Breast epithelium (tissue), 4 donors: ENCODE data around the gene WDR90. TPM values are rescaled to one million over a fixed set of nuclear protein-coding genes. Genes with fewer than 3 reads are reported as not detected.

Experiments
- DNase-seq, 2 donors: peaks; one replicate each; pipeline ENCODE4 v3.0.0-alpha.2; 2019; ENCODE audit warnings: low spot score in 2 of 2
- H3K27ac ChIP-seq, 2 donors: fragments of 200-600 bp; sonication (generic) in 1 of 2; one replicate each; pipeline ENCODE4 v1.5.1; 2016 to 2019; ENCODE audit warnings: mild to moderate bottlenecking in 1 of 2
- H3K27me3 ChIP-seq, 2 donors: fragments of 200-600 bp; sonication (generic) in 1 of 2; one replicate each; pipeline versions ENCODE4 v1.5.1 to v1.6.0; 2017 to 2019; ENCODE audit warnings: control low read depth in 1 of 2, mild to moderate bottlenecking in 1 of 2
- H3K36me3 ChIP-seq: fragments of 200-600 bp; one replicate; pipeline ENCODE4 v1.5.1; 2019
- H3K4me1 ChIP-seq, 2 donors: fragments of 200-600 bp; sonication (generic); one replicate each; pipeline ENCODE4 v1.5.1; 2016 to 2019; ENCODE audit warnings: control low read depth in 1 of 2
- H3K4me3 ChIP-seq, 3 donors: fragments of 200-600 bp; sonication (generic); 1 replicate in 2 of 3; 2 replicates in 1 of 3; pipeline ENCODE4 v1.5.1; 2016 to 2019; ENCODE audit warnings: mild to moderate bottlenecking in 3 of 3, moderate library complexity in 2 of 3
- H3K9me3 ChIP-seq, 2 donors: fragments of 200-600 bp; sonication (generic) in 1 of 2; one replicate each; pipeline ENCODE4 v1.5.1; 2016 to 2019; ENCODE audit warnings: control low read depth in 1 of 2
- POLR2A ChIP-seq: fragments of 450-650 bp; IDR thresholded peaks from one replicate; pipeline ENCODE4 v1.6.1; 2016; ENCODE audit warnings: antibody characterized with exemption, mild to moderate bottlenecking, moderate library complexity
- POLR2AphosphoS5 ChIP-seq, 3 donors: sonication (generic); formaldehyde crosslinking; IDR thresholded peaks; one replicate each; pipeline ENCODE4 v1.6.1; 2017; ENCODE audit warnings: antibody characterized with exemption in 3 of 3
- intact Hi-C: fragments of 100-400 bp; cut with DNase I; formaldehyde crosslinking; loops from one replicate; pipeline ENCODE4 v1.15.1; 2023; ENCODE audit warnings: low total_unique reads
- total RNA-seq, 3 donors: library from RNA; depleted of rRNA; stranded (reverse); fragments of >200 nt; gene quantifications; one replicate each; pipeline ENCODE4 v1.1.0, GENCODE V29; 2016
- TF ChIP-seq, protein P1 (sequence below), 3 donors: fragments of 450-650 bp; IDR thresholded peaks; one replicate each; pipeline ENCODE4 v1.5.1; 2016 to 2017; ENCODE audit warnings: antibody characterized with exemption in 3 of 3, mild to moderate bottlenecking in 3 of 3, moderate library complexity in 3 of 3

Gene WDR90
- total RNA-seq, 3 donors from 2014 or later = 9.6 to 26.9 (median 22.7) TPM

GRCh38 chr16:684071-684794 is 35.1 kb downstream of the WDR90 start, which contains the start of gene JMJD8:
Gene JMJD8, minus strand, starts transcription at chr16:684334. Its CDS starts 15 bp downstream, at chr16:684319.
- Histone ChIP-seq H3K27ac (peak within 1 kb of the TSS; percentile 79 to 93), H3K4me1 (peaks cover 21 to 37% of the 10 kb centered on the region in 2 donors)
- intact Hi-C loops = no loop called here

GRCh38 chr16:684961-685696 is 36.0 kb downstream of the WDR90 start:
- DNase-seq = no peak
- Histone ChIP-seq H3K9me3 (no peaks in the 10 kb centered on the region), H3K36me3 (no peaks in the 10 kb centered on the region), H3K27me3 (no peaks in the 10 kb centered on the region), H3K27ac (peak overlapping the region; percentile 79 to 93), H3K4me1 (peaks cover 27 to 43% of the 10 kb centered on the region in 2 donors), H3K4me3 (peak overlapping the region; percentile 62 to 90 (median 76))
- intact Hi-C loops = no loop called here
- TF ChIP-seq, protein P1, sequence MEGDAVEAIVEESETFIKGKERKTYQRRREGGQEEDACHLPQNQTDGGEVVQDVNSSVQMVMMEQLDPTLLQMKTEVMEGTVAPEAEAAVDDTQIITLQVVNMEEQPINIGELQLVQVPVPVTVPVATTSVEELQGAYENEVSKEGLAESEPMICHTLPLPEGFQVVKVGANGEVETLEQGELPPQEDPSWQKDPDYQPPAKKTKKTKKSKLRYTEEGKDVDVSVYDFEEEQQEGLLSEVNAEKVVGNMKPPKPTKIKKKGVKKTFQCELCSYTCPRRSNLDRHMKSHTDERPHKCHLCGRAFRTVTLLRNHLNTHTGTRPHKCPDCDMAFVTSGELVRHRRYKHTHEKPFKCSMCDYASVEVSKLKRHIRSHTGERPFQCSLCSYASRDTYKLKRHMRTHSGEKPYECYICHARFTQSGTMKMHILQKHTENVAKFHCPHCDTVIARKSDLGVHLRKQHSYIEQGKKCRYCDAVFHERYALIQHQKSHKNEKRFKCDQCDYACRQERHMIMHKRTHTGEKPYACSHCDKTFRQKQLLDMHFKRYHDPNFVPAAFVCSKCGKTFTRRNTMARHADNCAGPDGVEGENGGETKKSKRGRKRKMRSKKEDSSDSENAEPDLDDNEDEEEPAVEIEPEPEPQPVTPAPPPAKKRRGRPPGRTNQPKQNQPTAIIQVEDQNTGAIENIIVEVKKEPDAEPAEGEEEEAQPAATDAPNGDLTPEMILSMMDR (IDR thresholded peaks at IDR 0.05) = no peak
- TF ChIP-seq POLR2AphosphoS5 (IDR thresholded peaks at IDR 0.05) (no peak), POLR2A (no peak)

More at GRCh38 chr16:684071-684794, 35.1 kb downstream of the WDR90 start, which contains the start of gene JMJD8:
- Histone ChIP-seq H3K27me3 (no peaks in the 10 kb centered on the region), H3K9me3 (no peaks in the 10 kb centered on the region), H3K4me3 (peak within 1 kb of the TSS; percentile 62 to 90 (median 76)), H3K36me3 (no peaks in the 10 kb centered on the region)
- peak; percentile 95 to 97 for DNase-seq
- TF ChIP-seq, protein P1 (IDR thresholded peaks at IDR 0.05) = no peak
- peak; percentile 38 for TF ChIP-seq POLR2A
- TF ChIP-seq POLR2AphosphoS5 (IDR thresholded peaks at IDR 0.05) = peak; percentile 69 to 89 (median 80)

- no peak for DNase-seq
- no peaks in the 10 kb centered on the region for H3K36me3 ChIP-seq
- TF ChIP-seq, protein P1 (IDR thresholded peaks at IDR 0.05) = peak in 1 of 3 donors; percentile 8
- no peak for TF ChIP-seq POLR2AphosphoS5 (IDR thresholded peaks at IDR 0.05)
- H3K4me1 ChIP-seq = peaks cover 25 to 45% of the 10 kb centered on the region in 2 donors
- H3K27me3 ChIP-seq = no peaks in the 10 kb centered on the region
- no peak overlapping the region for H3K4me3 ChIP-seq
- no peaks in the 10 kb centered on the region for H3K9me3 ChIP-seq
- intact Hi-C loops = no loop called here
- no peak overlapping the region for H3K27ac ChIP-seq
Observed at GRCh38 chr16:685967-686366, 36.8 kb downstream of the WDR90 start.

GRCh38 chr16:686459-687260 is 37.5 kb downstream of the WDR90 start:
- peaks cover 19 to 40% of the 10 kb centered on the region in 2 donors for H3K4me1 ChIP-seq

More at GRCh38 chr16:686459-687260, 37.5 kb downstream of the WDR90 start:
- H3K4me3 ChIP-seq = no peak overlapping the region
- no peak overlapping the region for H3K27ac ChIP-seq
- no peaks in the 10 kb centered on the region for H3K9me3 ChIP-seq
- intact Hi-C loops = no loop called here
- no peak for TF ChIP-seq POLR2A
- TF ChIP-seq POLR2AphosphoS5 (IDR thresholded peaks at IDR 0.05) = no peak
- TF ChIP-seq, protein P1 (IDR thresholded peaks at IDR 0.05) = no peak
- no peaks in the 10 kb centered on the region for H3K27me3 ChIP-seq
- H3K36me3 ChIP-seq = no peaks in the 10 kb centered on the region
- DNase-seq = no peak
